ENCODE data around the gene KCNMA1.

DNA sequence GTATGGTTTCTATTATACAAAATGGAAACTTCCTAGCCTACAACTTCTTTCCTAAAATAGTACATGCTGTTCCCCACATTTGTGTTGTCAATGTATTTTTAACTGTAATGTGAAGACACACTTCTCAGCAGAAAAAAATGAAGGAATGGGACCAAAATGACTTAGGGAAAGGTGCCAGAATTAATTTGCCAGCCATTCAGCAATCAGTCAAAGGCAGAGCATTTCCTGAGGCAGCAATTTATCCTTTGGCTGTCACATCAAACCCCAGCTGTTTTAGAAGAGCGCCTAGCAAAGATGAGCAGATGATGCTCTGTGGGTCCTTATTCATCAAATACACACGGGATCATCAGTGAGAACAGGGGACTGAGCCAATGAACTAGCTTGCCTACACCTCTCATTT, 592.5 kb downstream of the KCNMA1 start:
- TF ChIP-seq, protein P1, sequence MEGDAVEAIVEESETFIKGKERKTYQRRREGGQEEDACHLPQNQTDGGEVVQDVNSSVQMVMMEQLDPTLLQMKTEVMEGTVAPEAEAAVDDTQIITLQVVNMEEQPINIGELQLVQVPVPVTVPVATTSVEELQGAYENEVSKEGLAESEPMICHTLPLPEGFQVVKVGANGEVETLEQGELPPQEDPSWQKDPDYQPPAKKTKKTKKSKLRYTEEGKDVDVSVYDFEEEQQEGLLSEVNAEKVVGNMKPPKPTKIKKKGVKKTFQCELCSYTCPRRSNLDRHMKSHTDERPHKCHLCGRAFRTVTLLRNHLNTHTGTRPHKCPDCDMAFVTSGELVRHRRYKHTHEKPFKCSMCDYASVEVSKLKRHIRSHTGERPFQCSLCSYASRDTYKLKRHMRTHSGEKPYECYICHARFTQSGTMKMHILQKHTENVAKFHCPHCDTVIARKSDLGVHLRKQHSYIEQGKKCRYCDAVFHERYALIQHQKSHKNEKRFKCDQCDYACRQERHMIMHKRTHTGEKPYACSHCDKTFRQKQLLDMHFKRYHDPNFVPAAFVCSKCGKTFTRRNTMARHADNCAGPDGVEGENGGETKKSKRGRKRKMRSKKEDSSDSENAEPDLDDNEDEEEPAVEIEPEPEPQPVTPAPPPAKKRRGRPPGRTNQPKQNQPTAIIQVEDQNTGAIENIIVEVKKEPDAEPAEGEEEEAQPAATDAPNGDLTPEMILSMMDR (IDR thresholded peaks at IDR 0.05 in 2 of 3, conservative IDR thresholded peaks at IDR 0.05 in 1 of 3; ENCODE audit: control insufficient read depth in 2 of 3, extremely low read depth in 1 of 3, insufficient read depth in 1 of 3, low read depth in 3 of 3, low read length in 3 of 3): no peak
- TF ChIP-seq GABPA (IDR thresholded peaks at IDR 0.05; ENCODE audit: low read depth): no peak
- TF ChIP-seq, protein P2, sequence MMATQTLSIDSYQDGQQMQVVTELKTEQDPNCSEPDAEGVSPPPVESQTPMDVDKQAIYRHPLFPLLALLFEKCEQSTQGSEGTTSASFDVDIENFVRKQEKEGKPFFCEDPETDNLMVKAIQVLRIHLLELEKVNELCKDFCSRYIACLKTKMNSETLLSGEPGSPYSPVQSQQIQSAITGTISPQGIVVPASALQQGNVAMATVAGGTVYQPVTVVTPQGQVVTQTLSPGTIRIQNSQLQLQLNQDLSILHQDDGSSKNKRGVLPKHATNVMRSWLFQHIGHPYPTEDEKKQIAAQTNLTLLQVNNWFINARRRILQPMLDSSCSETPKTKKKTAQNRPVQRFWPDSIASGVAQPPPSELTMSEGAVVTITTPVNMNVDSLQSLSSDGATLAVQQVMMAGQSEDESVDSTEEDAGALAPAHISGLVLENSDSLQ (IDR thresholded peaks at IDR 0.05): no peak
- TF ChIP-seq, protein P3, sequence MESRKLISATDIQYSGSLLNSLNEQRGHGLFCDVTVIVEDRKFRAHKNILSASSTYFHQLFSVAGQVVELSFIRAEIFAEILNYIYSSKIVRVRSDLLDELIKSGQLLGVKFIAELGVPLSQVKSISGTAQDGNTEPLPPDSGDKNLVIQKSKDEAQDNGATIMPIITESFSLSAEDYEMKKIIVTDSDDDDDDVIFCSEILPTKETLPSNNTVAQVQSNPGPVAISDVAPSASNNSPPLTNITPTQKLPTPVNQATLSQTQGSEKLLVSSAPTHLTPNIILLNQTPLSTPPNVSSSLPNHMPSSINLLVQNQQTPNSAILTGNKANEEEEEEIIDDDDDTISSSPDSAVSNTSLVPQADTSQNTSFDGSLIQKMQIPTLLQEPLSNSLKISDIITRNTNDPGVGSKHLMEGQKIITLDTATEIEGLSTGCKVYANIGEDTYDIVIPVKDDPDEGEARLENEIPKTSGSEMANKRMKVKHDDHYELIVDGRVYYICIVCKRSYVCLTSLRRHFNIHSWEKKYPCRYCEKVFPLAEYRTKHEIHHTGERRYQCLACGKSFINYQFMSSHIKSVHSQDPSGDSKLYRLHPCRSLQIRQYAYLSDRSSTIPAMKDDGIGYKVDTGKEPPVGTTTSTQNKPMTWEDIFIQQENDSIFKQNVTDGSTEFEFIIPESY (IDR thresholded peaks at IDR 0.05): no peak
